Activated B cell treated with CpG ODN at 0.5 μM for 24 hours (primary cell): Measurements from ENCODE around the gene DBNDD2. TPM values are rescaled to one million over a fixed set of nuclear protein-coding genes. Genes with fewer than 3 reads are reported as not detected.

Experiments used
- ATAC-seq: fragments of 200-7000 bp; cut with Tn5 transposase; one replicate; pipeline ENCODE4 v1.10.0; 2021; ENCODE audit warnings: low read depth, mild to moderate bottlenecking, moderate library complexity
- CTCF ChIA-PET: fragments of 350-600 bp; sonication (Branson Sonifier 250); formaldehyde crosslinking; loops from one replicate; lab custom pipeline; 2021; ENCODE audit warnings: antibody characterized with exemption; lab: Charles Lee
- POLR2A ChIA-PET: fragments of 350-600 bp; sonication (Branson Sonifier 250); formaldehyde crosslinking; loops from one replicate; lab custom pipeline; 2021; ENCODE audit warnings: antibody characterized with exemption; lab: Charles Lee
- DNase-seq: peaks from one replicate; pipeline ENCODE4 v3.0.0; 2022
- H3K27ac Mint-ChIP-seq: one replicate; pipeline ENCODE4 v1.8.0; 2020; ENCODE audit warnings: mixed read lengths
- H3K27me3 Mint-ChIP-seq: one replicate; pipeline ENCODE4 v1.8.0; 2021; ENCODE audit warnings: mixed read lengths
- H3K36me3 Mint-ChIP-seq: one replicate; pipeline ENCODE4 v1.8.0; 2021; ENCODE audit warnings: low read depth, mixed read lengths
- H3K4me1 Mint-ChIP-seq: one replicate; pipeline ENCODE4 v1.8.0; 2021; ENCODE audit warnings: mixed read lengths
- H3K4me3 Mint-ChIP-seq: one replicate; pipeline ENCODE4 v1.8.0; 2020; ENCODE audit warnings: mild to moderate bottlenecking, mixed read lengths
- H3K9me3 Mint-ChIP-seq: one replicate; pipeline ENCODE4 v1.8.0; 2020; ENCODE audit warnings: mixed read lengths
- CTCF ChIP-seq: fragments of 200-600 bp; IDR thresholded peaks from one replicate; pipeline ENCODE4 v1.8.0; 2022; ENCODE audit warnings: antibody characterized with exemption, mild to moderate bottlenecking
- intact Hi-C: fragments of 100-400 bp; cut with micrococcal nuclease; formaldehyde crosslinking; loops from one replicate; pipeline ENCODE4 v1.15.1; 2024
- total RNA-seq: library from RNA; stranded (reverse); gene quantifications from 2 replicates; pipeline ENCODE4 v1.2.3, GENCODE V29; 2022

Gene DBNDD2
- total RNA-seq, 1 donor from 2014 or later = 2.7 TPM

GRCh38 chr20:45433316-45433715, 25.2 kb downstream of the DBNDD2 start:
- H3K4me1 Mint-ChIP-seq = peaks cover 40% of the 10 kb centered on the region
- no peak overlapping the region for H3K27ac Mint-ChIP-seq
- peak overlapping the region; percentile 42 for H3K4me3 Mint-ChIP-seq

DNA sequence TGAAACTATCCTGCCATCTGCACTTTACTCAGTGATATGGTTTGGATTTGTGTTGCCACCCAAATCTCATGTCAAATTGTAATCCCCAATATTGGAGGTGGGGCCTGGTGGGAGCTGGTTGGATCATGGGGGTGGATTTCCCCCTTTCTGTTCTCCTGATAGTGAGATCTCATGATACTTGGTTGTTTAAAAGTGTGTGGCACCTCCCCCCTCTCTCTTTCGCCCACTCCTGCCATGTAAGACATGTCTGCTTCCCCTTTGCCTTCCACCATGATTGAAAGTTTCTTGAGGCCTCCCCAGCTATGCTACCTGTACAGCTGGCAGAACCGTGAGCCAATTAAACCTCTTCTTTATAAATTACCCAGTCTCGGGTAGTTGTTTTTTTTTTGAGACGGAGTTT, 25.9 kb downstream of the DBNDD2 start:
- no peak for ATAC-seq

More at GRCh38 chr20:45433316-45433715, 25.2 kb downstream of the DBNDD2 start:
- POLR2A ChIA-PET = interaction anchor here (1.1 to 1.6 kb wide), 3 partner anchors 18 to 71 kb away, joined by 3 to 6 read pairs (median 4); partner anchors contain the start of gene PIGT
- DNase-seq (no peak), ATAC-seq (no peak)
- Mint-ChIP-seq H3K36me3 (peaks cover 6% of the 10 kb centered on the region), H3K9me3 (no peaks in the 10 kb centered on the region), H3K27me3 (no peaks in the 10 kb centered on the region)
- CTCF ChIA-PET = interaction anchor here (12.6 kb wide), 1 partner anchor 63 kb away, joined by 534 read pairs; the partner anchor contains the start of genes SYS1 and TP53TG5
- TF ChIP-seq CTCF = no peak
- intact Hi-C loops = no loop called here

GRCh38 chr20:45436732-45437485, 28.8 kb downstream of the DBNDD2 start:
- Mint-ChIP-seq H3K36me3 (peaks cover 5% of the 10 kb centered on the region), H3K4me1 (peaks cover 39% of the 10 kb centered on the region), H3K9me3 (no peaks in the 10 kb centered on the region), H3K27me3 (no peaks in the 10 kb centered on the region), H3K4me3 (peak overlapping the region; percentile 86), H3K27ac (peak overlapping the region; percentile 68)
- ChIA-PET POLR2A (interaction anchor here (0.6 to 2.9 kb wide), 9 partner anchors 9 to 459 kb away, joined by 3 to 74 read pairs (median 5); partner anchors contain the start of gene SYS1), CTCF (interaction anchor here (0.7 to 12.6 kb wide), 32 partner anchors 10 to 1068 kb away, joined by 3 to 534 read pairs (median 5); partner anchors contain the start of genes DBNDD2, PIGT, SYS1 and TP53TG5)
- peak; percentile 60 for TF ChIP-seq CTCF
- ATAC-seq (peak; percentile 91), DNase-seq (peak; percentile 84)
- intact Hi-C loops = loop anchor here (1.0 kb wide), 4 partner anchors 63 to 334 kb away; partner anchors contain the start of gene SYS1

More for the DNA sequence above, 25.9 kb downstream of the DBNDD2 start:
- Mint-ChIP-seq H3K27me3 (no peaks in the 10 kb centered on the region), H3K4me3 (no peak overlapping the region), H3K27ac (peak overlapping the region; percentile 19), H3K9me3 (no peaks in the 10 kb centered on the region), H3K36me3 (peaks cover 5% of the 10 kb centered on the region), H3K4me1 (peaks cover 40% of the 10 kb centered on the region)
- intact Hi-C loops = no loop called here
- DNase-seq = no peak
- POLR2A ChIA-PET = interaction anchor here (0.8 kb wide), 1 partner anchor 70 kb away, joined by 3 read pairs; no protein-coding TSS in a partner anchor
- CTCF ChIA-PET = interaction anchor here (0.7 to 12.6 kb wide), 2 partner anchors 64 to 107 kb away, joined by 4 to 534 read pairs; partner anchors contain the start of genes SYS1 and TP53TG5
- TF ChIP-seq CTCF = no peak

GRCh38 chr20:45440424-45440823, 32.3 kb downstream of the DBNDD2 start:
- no peaks in the 10 kb centered on the region for H3K9me3 Mint-ChIP-seq
- no peak overlapping the region for H3K4me3 Mint-ChIP-seq
- POLR2A ChIA-PET = no interaction called here
- intact Hi-C loops = no loop called here
- ATAC-seq = no peak
- H3K27me3 Mint-ChIP-seq = no peaks in the 10 kb centered on the region
- peaks cover 18% of the 10 kb centered on the region for H3K4me1 Mint-ChIP-seq
- H3K27ac Mint-ChIP-seq = no peak overlapping the region
- CTCF ChIA-PET = interaction anchor here (1.2 to 12.6 kb wide), 3 partner anchors 9 to 129 kb away, joined by 4 to 534 read pairs (median 6); partner anchors contain the start of genes SYS1 and TP53TG5
- no peak for TF ChIP-seq CTCF
- no peak for DNase-seq
- no peaks in the 10 kb centered on the region for H3K36me3 Mint-ChIP-seq
